ENCODE data around the gene UFSP1.

The UFSP1 gene

GRCh38 chr7:100884736-100885439 lies 4.6 kb downstream of the UFSP1 start:
- no peak overlapping the region for H3K4me3 ChIP-seq (ENCODE audit: low read length)
- TF ChIP-seq CTCF (conservative IDR thresholded peaks at IDR 0.05; ENCODE audit: low read depth, low read length) = no peak
- no peak for DNase-seq (ENCODE audit: low read depth)

- no peak for TF ChIP-seq CTCF (conservative IDR thresholded peaks at IDR 0.05; ENCODE audit: low read depth, low read length)
- H3K4me3 ChIP-seq (ENCODE audit: low read length) = no peak overlapping the region
- no peak for DNase-seq (ENCODE audit: low read depth)
Observed at GRCh38 chr7:100882785-100883526, 6.6 kb downstream of the UFSP1 start.

- no peak for TF ChIP-seq CTCF (conservative IDR thresholded peaks at IDR 0.05; ENCODE audit: low read depth, low read length)
- no peak for DNase-seq (ENCODE audit: low read depth)
- no peak overlapping the region for H3K4me3 ChIP-seq (ENCODE audit: low read length)
Observed at GRCh38 chr7:100882201-100882600, 7.3 kb downstream of the UFSP1 start.

GRCh38 chr7:100881136-100881535 lies 8.4 kb downstream of the UFSP1 start:
- DNase-seq (ENCODE audit: low read depth) = no peak
- H3K4me3 ChIP-seq (ENCODE audit: low read length) = no peak overlapping the region

GRCh38 chr7:100880645-100881044 lies 8.9 kb downstream of the UFSP1 start:
- H3K4me3 ChIP-seq (ENCODE audit: low read length) = no peak overlapping the region
- no peak for TF ChIP-seq CTCF (conservative IDR thresholded peaks at IDR 0.05; ENCODE audit: low read depth, low read length)
- DNase-seq (ENCODE audit: low read depth) = no peak

More at GRCh38 chr7:100881136-100881535, 8.4 kb downstream of the UFSP1 start:
- no peak for TF ChIP-seq CTCF (conservative IDR thresholded peaks at IDR 0.05; ENCODE audit: low read depth, low read length)

- no peak for DNase-seq (ENCODE audit: low read depth)
- no peak overlapping the region for H3K4me3 ChIP-seq (ENCODE audit: low read length)
- TF ChIP-seq CTCF (conservative IDR thresholded peaks at IDR 0.05; ENCODE audit: low read depth, low read length) = no peak
Observed at GRCh38 chr7:100879685-100880261, 9.7 kb downstream of the UFSP1 start.

All from retinal pigment epithelial cell (primary cell).